Erythroblast (primary cell): ENCODE measurements around the gene NEUROD2.

Source experiments
- DNase-seq, 2 experiments: peaks; one replicate each; lab custom pipeline; 2025; lab: John Stamatoyannopoulos, UW
- GATA1 ChIP-seq: IDR thresholded peaks from 2 replicates; pipeline ENCODE4 v1.6.1; 2011; ENCODE audit warnings: low read depth, mild to moderate bottlenecking, control low read depth, low read length, moderate library complexity
- POLR2A ChIP-seq: IDR thresholded peaks from 2 replicates; pipeline ENCODE4 v1.6.1; 2011; ENCODE audit warnings: mild to moderate bottlenecking, low read length

Gene NEUROD2

DNA sequence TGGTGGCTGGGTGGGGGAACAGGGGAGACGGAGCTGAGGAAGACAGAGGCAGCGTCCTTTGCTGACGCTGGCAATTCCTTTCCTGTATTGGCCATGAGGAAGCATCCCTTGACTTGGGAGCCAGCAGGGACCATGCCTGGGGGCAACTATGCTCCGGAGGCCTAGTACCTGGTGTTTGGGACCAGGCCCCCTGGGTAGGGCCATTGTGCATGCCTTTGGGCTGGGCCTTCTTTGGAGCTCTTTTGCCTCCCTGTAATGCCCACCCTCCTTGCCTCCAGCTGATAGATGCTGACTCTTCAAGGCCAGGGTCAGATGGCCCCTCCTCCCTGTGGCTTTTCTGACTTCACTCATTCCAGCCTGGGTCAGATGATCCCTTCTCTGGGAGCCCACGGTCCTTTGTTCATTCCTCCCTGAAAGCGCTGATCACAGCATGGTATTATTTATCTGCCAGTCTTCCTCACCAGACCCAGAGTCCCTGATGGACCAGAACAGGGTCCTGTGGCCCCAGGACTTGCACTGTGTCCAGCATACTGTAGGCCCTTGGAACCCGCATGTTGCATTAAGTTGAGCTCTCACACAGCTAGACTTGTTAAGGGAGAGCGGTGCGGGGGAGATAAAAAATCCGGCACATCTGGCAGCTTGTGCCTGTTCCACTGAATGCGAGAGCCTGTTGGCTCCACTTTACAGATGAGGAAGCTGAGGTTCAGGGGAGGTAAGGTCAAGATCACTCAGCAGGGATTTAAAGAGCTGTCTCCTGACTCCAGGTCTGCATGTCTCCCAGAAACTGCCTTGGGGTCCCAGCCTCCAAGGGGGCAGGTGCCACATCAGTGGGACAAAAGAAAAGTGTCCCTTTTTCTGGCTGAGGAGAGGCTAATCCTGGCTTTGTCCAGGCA lies 32.1 kb upstream of the NEUROD2 start:
- no peak for DNase-seq
- TF ChIP-seq POLR2A (no peak), GATA1 (no peak)

DNA sequence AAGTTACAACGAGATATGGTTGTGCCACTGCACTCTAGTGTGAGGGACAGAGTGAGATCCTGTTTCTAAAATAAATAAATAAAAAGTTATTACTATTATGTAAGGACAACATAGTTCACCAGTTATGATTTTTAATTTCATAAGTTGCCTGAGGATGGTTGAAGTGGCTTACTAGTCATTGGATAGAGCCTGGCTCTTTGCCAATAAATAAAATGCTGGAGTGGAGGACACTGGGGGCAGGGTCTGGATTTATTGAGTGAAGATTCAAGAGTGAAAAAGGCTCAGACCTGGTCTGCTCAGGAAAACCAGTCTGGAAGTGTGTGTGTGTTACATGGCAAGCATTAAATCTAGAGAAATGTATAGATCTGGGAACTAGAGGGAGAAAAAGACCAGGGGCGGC lies 31.3 kb upstream of the NEUROD2 start:
- TF ChIP-seq GATA1 (no peak), POLR2A (no peak)
- DNase-seq: peak; percentile 38 to 40

DNA sequence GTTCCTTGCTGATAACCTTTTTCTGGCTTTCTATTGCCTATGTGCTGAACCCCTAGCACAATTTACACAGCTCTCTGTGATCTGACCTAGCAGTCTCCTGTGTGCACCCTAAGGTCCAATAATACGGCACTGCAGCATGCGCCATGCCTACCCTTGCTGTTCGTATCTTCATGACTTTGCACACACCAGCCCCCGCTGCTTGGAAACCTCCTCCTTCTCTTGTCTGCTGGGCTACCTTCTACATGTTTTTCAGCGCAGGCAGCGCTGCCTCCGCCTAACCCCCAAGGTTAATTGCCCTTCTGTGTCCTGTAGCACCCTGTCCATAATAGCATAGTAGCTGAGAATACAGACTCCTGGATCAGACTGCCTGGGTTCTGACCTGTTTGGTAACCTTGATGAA lies 30.6 kb upstream of the NEUROD2 start:
- peak; percentile 36 to 45 for DNase-seq
- no peak for TF ChIP-seq POLR2A
- no peak for TF ChIP-seq GATA1

DNA sequence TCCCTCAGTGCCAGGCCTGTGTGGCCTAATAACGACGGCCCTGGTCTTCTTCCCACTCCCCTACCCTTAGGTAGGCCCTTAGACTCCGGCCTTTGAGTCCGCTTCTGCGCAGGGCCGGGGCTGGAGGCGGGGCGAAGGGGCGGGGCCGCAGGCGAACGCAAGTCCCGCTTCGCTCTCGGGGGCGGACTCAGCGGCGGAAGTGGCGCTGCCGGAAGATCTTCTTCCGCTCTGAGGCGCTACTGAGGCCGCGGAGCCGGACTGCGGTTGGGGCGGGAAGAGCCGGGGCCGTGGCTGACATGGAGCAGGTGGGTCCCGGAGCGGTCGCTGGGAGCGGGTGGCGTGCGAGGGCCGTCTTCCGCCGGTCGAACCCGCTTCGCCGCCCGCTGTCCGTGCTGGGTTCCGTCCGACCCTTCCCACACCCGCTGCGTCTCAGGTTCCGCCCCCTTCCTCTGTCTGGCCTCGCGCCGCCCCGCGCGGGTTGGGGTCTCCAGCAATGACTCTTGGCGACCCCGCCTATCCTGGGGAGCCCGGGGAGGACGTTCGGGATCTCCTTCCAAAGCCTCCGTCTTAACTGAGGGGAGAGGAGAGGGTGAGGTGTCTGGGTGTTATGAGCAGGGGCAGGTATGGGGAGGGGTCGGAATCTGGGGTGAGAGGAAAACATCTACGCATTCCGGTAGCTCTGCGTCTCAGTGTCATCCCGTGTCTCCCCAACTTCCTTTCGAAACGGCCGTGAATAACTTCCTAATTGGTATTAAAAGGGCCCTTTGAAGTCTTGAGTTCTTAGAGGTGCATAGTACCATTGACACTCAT lies 29.4 kb upstream of the NEUROD2 start, which contains the start of gene STARD3:
TSS of gene STARD3 (plus strand) at position 218 of the 810 bp plus-strand sequence. CDS start 16,388 bp downstream, outside the sequence.
- DNase-seq: peak; percentile 93 to 94
- TF ChIP-seq GATA1 (no peak), POLR2A (peak; percentile 67)

DNA sequence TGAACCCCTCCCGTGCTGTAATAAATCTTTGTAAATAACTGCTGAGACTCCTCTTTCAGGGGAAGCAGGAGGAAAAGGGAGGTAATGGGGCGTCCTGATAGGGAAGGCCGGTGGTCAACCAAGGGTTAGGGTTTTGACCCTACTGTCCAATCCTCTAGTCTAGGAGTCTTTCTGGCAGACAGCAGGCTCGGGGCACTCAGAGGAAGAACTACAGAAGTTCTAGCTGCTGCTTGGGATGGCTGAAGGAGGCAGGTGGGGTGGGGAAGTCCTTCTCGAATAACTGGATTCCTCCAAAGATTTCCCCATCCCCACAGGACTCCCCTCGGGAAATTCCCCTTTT lies 28.8 kb upstream of the NEUROD2 start:
- no peak for DNase-seq
- TF ChIP-seq POLR2A: no peak
- TF ChIP-seq GATA1: no peak

DNA sequence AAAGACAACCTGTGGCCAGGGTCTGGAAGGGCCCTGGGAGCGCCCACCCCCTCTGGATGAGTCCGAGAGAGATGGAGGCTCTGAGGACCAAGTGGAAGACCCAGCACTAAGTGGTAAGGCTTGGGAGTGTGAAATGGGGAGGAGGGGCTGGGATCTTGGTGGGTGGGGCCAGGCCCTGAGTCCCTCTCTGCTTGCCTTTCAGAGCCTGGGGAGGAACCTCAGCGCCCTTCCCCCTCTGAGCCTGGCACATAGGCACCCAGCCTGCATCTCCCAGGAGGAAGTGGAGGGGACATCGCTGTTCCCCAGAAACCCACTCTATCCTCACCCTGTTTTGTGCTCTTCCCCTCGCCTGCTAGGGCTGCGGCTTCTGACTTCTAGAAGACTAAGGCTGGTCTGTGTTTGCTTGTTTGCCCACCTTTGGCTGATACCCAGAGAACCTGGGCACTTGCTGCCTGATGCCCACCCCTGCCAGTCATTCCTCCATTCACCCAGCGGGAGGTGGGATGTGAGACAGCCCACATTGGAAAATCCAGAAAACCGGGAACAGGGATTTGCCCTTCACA lies 28.0 kb upstream of the NEUROD2 start:
- no peak for TF ChIP-seq GATA1
- no peak for TF ChIP-seq POLR2A
- DNase-seq: no peak

DNA sequence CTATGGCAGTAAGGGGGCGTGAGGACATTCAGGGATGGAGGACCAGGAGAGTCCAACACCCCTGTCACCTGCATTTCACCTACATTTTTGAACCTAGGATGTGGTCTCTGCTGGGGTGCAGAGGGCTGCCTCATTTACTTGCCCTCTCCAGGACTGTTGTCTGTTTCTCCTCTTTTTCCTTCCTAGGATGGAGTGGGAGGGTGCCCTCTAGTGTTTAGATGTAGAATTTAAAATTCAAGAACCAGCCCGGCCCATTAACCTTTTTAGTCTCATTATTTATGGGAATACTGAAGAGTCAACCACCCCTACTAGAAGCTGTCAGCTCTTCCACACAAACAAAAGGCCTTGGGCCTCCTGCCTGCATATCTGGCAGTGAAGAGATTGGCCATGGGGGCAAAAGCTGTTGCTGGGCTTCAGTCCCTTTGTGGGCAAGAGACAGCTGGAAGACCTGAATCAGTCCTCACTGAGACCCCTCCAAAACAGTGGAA lies 26.7 kb upstream of the NEUROD2 start:
- no peak for TF ChIP-seq GATA1
- TF ChIP-seq POLR2A: no peak
- DNase-seq: peak; percentile 51 to 70

DNA sequence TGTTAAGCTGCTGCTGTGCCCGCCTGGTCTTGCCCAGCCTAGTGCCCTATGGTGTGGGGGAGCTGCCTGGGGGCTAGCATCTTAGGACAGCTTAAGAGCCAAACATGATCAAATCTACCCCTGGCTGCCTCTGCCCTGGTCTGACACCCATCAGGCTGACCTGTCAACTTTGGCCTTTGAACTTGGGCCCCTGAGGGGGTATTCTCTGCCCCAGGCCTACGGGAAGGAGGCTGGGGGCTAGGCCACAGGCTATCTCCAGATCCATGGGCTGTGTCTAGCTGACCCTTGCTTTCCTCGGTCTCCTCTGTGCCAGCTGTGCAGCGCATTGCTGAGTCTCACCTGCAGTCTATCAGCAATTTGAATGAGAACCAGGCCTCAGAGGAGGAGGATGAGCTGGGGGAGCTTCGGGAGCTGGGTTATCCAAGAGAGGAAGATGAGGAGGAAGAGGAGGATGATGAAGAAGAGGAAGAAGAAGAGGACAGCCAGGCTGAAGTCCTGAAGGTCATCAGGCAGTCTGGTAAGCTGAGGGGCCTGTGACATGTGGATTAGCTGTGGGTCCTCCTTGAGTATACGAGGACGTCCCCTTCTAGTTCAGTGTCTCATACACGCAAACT lies 26.0 kb upstream of the NEUROD2 start:
- no peak for TF ChIP-seq GATA1
- TF ChIP-seq POLR2A: no peak
- DNase-seq: no peak

DNA sequence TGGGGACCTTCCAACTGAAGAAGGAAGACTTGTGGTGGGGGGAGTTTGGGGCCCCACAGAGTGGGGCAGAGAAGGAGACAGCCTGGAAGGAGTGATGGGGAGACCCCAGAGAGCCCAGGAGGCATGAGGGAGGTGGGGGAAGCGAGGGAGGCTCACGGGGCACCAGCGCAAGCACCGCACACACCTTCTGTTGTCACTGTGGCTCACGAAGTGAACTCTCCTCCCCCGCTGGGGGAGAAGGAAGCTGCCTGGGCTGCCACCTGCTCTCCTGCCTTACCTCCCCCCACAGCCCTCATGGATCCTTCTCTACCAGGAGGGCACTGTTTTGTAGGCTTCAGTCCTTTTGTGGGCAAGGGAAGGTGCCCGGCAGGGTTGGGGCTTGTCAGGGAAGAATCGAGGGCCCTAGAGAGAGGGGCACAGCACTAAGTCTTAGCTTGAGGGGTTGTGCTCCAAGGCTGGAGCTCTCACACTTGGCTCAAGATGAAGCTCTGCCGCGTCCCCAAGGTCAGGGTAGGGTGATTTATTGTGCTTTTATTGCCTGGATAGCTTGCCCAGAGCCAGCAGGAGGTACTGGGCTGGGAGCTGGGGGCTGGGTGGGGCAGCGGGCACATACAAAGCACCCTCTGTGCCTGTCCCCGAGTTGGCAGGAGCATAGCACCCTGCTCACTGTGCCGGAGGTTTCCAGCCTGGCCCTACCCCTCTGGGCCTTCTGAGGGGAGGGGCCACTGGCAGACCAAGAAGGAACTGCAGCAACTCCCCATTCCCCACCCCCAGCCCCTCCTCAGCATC lies 24.6 kb upstream of the NEUROD2 start:
- TF ChIP-seq GATA1 (no peak), POLR2A (no peak)

DNA sequence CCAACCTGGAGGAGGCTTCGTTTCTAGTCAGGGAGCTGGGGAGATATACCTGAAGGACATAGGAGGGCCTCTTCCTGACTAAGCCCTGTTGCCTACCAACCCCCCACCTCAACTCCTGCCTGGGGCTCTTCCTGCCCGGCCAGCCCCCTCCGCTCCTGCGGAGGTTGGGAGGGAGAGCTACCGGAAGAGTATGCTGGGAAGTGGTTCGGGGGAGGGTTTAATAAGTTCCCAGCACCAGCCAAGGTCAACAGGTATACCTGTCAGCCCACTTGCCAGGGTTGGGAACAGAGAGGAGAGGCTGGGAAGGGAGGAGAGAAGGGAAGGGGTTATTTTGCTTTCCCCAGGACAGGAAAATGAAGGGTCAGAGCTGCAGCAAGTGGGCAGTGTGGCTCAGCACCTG lies 23.7 kb upstream of the NEUROD2 start:
- no peak for DNase-seq
- TF ChIP-seq GATA1 (no peak), POLR2A (no peak)

More for the DNA sequence above, 24.6 kb upstream of the NEUROD2 start:
- DNase-seq: no peak

DNA sequence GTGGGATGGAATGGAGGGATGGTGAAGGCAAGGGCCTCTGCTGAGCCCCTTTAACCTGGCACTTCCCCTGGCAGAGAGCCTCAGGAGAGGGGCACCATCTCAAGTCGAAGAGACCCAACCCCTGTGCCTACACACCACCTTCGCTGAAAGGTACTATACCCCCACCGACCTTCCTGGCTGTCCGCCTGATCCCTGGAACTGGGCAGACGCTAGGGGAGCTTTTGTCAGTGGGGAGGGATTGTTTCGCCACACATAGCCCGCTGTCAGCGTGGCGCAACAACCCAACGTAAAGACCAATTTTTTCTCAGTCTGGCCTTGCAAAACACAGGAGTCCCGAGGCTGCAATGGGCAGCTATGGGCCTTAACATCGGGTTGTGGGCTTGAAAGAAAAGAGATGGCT lies 22.2 kb upstream of the NEUROD2 start:
- DNase-seq: no peak

DNA sequence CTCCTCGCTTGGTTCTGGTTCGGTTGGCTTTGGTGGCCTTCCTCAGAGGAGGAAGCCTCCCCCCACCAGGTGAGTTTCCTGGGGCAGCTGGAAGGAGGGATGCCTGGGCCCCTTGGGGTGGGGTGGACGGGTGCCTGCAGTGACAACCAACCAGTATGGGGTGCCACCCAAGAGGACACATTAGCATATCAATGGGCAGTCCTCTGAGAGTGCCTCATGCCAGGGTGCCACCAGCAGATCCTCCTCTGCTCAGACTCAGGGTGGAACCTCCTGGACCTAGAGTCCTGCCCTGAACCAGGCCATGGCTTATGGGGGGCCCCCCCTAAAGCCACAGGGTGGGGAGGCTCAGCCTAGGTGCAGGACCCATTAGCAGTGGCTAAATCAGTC lies 21.8 kb upstream of the NEUROD2 start:
- no peak for TF ChIP-seq GATA1
- no peak for DNase-seq

More for the DNA sequence above, 22.2 kb upstream of the NEUROD2 start:
- TF ChIP-seq POLR2A (no peak), GATA1 (no peak)
